Panc1 (cell line): ENCODE data around the gene HACD2. TPM values are rescaled to one million over a fixed set of nuclear protein-coding genes. Genes with fewer than 3 reads are reported as not detected.
"Not testable (repeated sequence)": the region's sequence is repeated elsewhere in the genome, so short reads cannot be mapped to it uniquely, and the experiment has no call there.

Source experiments
- ATAC-seq: fragments of 200-7000 bp; cut with Tn5 transposase; 2 replicates; pipeline ENCODE4 v1.9.1; 2020; ENCODE audit warnings: mild to moderate bottlenecking, moderate library complexity
- BruUV-seq: library from RNA; stranded (reverse); fragments of 400-500 nt; replicated peaks from 2 replicates; lab custom pipeline; 2021; lab: Mats Ljungman, UMichigan
- CTCF ChIA-PET: fragments of 300-600 bp; sonication (Branson Sonifier 250); formaldehyde crosslinking; loops from one replicate; lab custom pipeline; 2022; ENCODE audit warnings: antibody characterized with exemption; lab: Charles Lee
- POLR2A ChIA-PET: fragments of 300-600 bp; sonication (Branson Sonifier 250); formaldehyde crosslinking; loops from one replicate; lab custom pipeline; 2022; ENCODE audit warnings: antibody characterized with exemption; lab: Charles Lee
- DNase-seq: peaks from one replicate; pipeline ENCODE4 v3.0.0-alpha.2; 2010; ENCODE audit warnings: low read depth, low spot score
- H3K27ac ChIP-seq: 2 replicates; pipeline ENCODE4 v1.5.1; 2011; ENCODE audit warnings: mild to moderate bottlenecking, low read length, inconsistent platforms
- H3K27me3 ChIP-seq: fragments of 200-500 bp; sonication (Bioruptor generic); 2 replicates; pipeline ENCODE4 v1.6.0; 2014; ENCODE audit warnings: low read length, inconsistent platforms; ENCODE audit not compliant: control insufficient read depth, insufficient read depth
- H3K36me3 ChIP-seq: fragments of 200-500 bp; sonication (Bioruptor generic); 2 replicates; pipeline ENCODE4 v1.5.1; 2014; ENCODE audit warnings: inconsistent platforms, mild to moderate bottlenecking, low read length, moderate library complexity; ENCODE audit not compliant: control insufficient read depth, insufficient read depth
- H3K4me1 ChIP-seq: 2 replicates; pipeline ENCODE4 v1.5.1; 2011; ENCODE audit warnings: inconsistent platforms, mild to moderate bottlenecking, low read length, moderate library complexity; ENCODE audit not compliant: control insufficient read depth, insufficient read depth
- H3K4me3 ChIP-seq, 2 experiments: 2 replicates each; pipeline ENCODE4 v1.5.1; 2011 to 2012; ENCODE audit warnings: low read depth in 2 of 2, low read length in 2 of 2, mild to moderate bottlenecking in 2 of 2, inconsistent platforms in 1 of 2, moderate library complexity in 1 of 2
- H3K9me3 ChIP-seq: fragments of 200-500 bp; sonication (Bioruptor generic); 2 replicates; pipeline ENCODE4 v1.5.1; 2014; ENCODE audit warnings: low read depth, mild to moderate bottlenecking, inconsistent platforms, low read length, moderate library complexity; ENCODE audit not compliant: control insufficient read depth, insufficient read depth
- CTCF ChIP-seq: fragments of 450-650 bp; IDR thresholded peaks from 2 replicates; pipeline ENCODE4 v1.5.1; 2017; ENCODE audit warnings: mild to moderate bottlenecking
- POLR2AphosphoS5 ChIP-seq: IDR thresholded peaks from 2 replicates; pipeline ENCODE4 v1.6.1; 2012; ENCODE audit warnings: mild to moderate bottlenecking, low read depth, low read length, moderate library complexity
- REST ChIP-seq, 2 experiments: IDR thresholded peaks; 2 replicates each; pipeline ENCODE4 v1.6.1; 2011 to 2012; ENCODE audit warnings: low read depth in 2 of 2, control low read depth in 1 of 2, low read length in 1 of 2, mild to moderate bottlenecking in 1 of 2, moderate library complexity in 1 of 2; ENCODE audit not compliant: insufficient read depth in 1 of 2
- SIN3A ChIP-seq: IDR thresholded peaks from 2 replicates; pipeline ENCODE4 v1.6.1; 2012; ENCODE audit warnings: low read depth, mild to moderate bottlenecking, low read length, moderate library complexity, borderline replicate concordance; ENCODE audit not compliant: insufficient read depth
- TCF7L2 ChIP-seq: IDR thresholded peaks from 2 replicates; pipeline ENCODE4 v1.6.1; 2011; ENCODE audit warnings: mild to moderate bottlenecking, low read depth, low read length, inconsistent platforms
- in situ Hi-C: cut with HindIII; loops from 2 replicates; pipeline ENCODE4 v1.10.0; 2016; ENCODE audit warnings: low sequenced_read_pairs, low pct_unique_long_range_greater_than_20kb
- intact Hi-C: fragments of 100-400 bp; cut with micrococcal nuclease; formaldehyde crosslinking; loops from one replicate; pipeline ENCODE4 v1.10.0; 2022; ENCODE audit not compliant: unreplicated experiment
- total RNA-seq: library from RNA; stranded (reverse); gene quantifications from one replicate; pipeline ENCODE4 v1.2.1, GENCODE V29; 2021; ENCODE audit not compliant: unreplicated experiment

HACD2 gene
- total RNA-seq, 1 experiment from 2014 or later = 58.6 TPM

- Histone ChIP-seq H3K27ac (no peak overlapping the region), H3K9me3 (no peaks in the 10 kb centered on the region), H3K4me1 (no peaks in the 10 kb centered on the region), H3K4me3 (no peak overlapping the region), H3K36me3 (peaks cover 8% of the 10 kb centered on the region; the same call in 1 of the 2 replicates), H3K27me3 (no peaks in the 10 kb centered on the region)
- CTCF ChIA-PET = interaction anchor here (0.6 to 1.0 kb wide), 3 partner anchors 147 to 160 kb away, joined by 3 read pairs; no protein-coding TSS in a partner anchor
- intact Hi-C loops = loop anchor here (1.0 kb wide), 1 partner anchor 161 kb away; no protein-coding TSS in a partner anchor
- peak; percentile 88 for ATAC-seq
- peak; percentile 52 for DNase-seq
- in situ Hi-C loops = no loop called here
- BruUV-seq = no TSS peak
- POLR2A ChIA-PET = no interaction called here
- no peak for TF ChIP-seq SIN3A
- TF ChIP-seq CTCF = peak; percentile 95
Observed at GRCh38 chr3:123489400-123490004, 95.4 kb downstream of the HACD2 start.

GRCh38 chr3:123488645-123489347, 96.1 kb downstream of the HACD2 start:
- in situ Hi-C loops = no loop called here
- no peak overlapping the region for H3K27ac ChIP-seq
- TF ChIP-seq CTCF (no peak), POLR2AphosphoS5 (no peak), TCF7L2 (no peak), REST (IDR thresholded peaks at IDR 0.05; ENCODE audit: insufficient read depth in 1 of 2, low read depth in 2 of 2, low read length in 1 of 2) (no peak), SIN3A (no peak)
- DNase-seq = no peak
- intact Hi-C loops = loop anchor here (1.0 kb wide), 1 partner anchor 160 kb away; no protein-coding TSS in a partner anchor
- POLR2A ChIA-PET = no interaction called here
- no TSS peak for BruUV-seq
- no peaks in the 10 kb centered on the region for H3K4me1 ChIP-seq
- no peaks in the 10 kb centered on the region for H3K27me3 ChIP-seq
- CTCF ChIA-PET = interaction anchor here (0.6 to 1.0 kb wide), 3 partner anchors 146 to 160 kb away, joined by 3 read pairs; no protein-coding TSS in a partner anchor
- ATAC-seq = no peak
- no peaks in the 10 kb centered on the region for H3K9me3 ChIP-seq
- peaks cover 5% of the 10 kb centered on the region; the same call in 1 of the 2 replicates for H3K36me3 ChIP-seq
- H3K4me3 ChIP-seq = no peak overlapping the region

GRCh38 chr3:123487063-123487462, 97.8 kb downstream of the HACD2 start:
- POLR2A ChIA-PET, H3K36me3 ChIP-seq, in situ Hi-C loops, H3K9me3 ChIP-seq, H3K4me1 ChIP-seq, H3K4me3 ChIP-seq, H3K27ac ChIP-seq, BruUV-seq, H3K27me3 ChIP-seq, DNase-seq, CTCF ChIA-PET, ATAC-seq, intact Hi-C loops: not testable (repeated sequence)
